Activated T-helper 1 cell treated with anti-CD3 and anti-CD28 coated beads, Interleukin-12 subunit alpha, Interleukin-12 subunit beta, Interleukin-2, Interleukin-4 antibody, amounts not matched to agents 30 ng/mL and 10 ng/mL and 1 ng/mL, durations not matched to agents 14 hours and 24 hours and 36 hours (primary cell): ENCODE data around the gene DBNDD1. TPM values are rescaled to one million over a fixed set of nuclear protein-coding genes. Genes with fewer than 3 reads are reported as not detected.

Source experiments
- DNase-seq: peaks from one replicate; pipeline ENCODE4 v3.0.0; 2021; ENCODE audit warnings: low spot score
- H3K27ac Mint-ChIP-seq: one replicate; pipeline ENCODE4 v1.8.0; 2021; ENCODE audit warnings: mild to moderate bottlenecking, mixed read lengths
- H3K27me3 Mint-ChIP-seq: one replicate; pipeline ENCODE4 v1.8.0; 2022; ENCODE audit warnings: mild to moderate bottlenecking, moderate library complexity, mixed read lengths; ENCODE audit not compliant: insufficient read depth
- H3K36me3 Mint-ChIP-seq: one replicate; pipeline ENCODE4 v1.8.0; 2021; ENCODE audit warnings: low read depth, mixed read lengths
- H3K4me1 Mint-ChIP-seq: one replicate; pipeline ENCODE4 v1.8.0; 2021; ENCODE audit warnings: low read depth, mixed read lengths
- H3K4me3 Mint-ChIP-seq: one replicate; pipeline ENCODE4 v1.8.0; 2021; ENCODE audit warnings: mild to moderate bottlenecking, moderate library complexity, mixed read lengths
- H3K9me3 Mint-ChIP-seq: one replicate; pipeline ENCODE4 v1.8.0; 2021; ENCODE audit warnings: mixed read lengths
- intact Hi-C: fragments of 100-400 bp; cut with micrococcal nuclease; formaldehyde crosslinking; loops from one replicate; pipeline ENCODE4 v1.15.1; 2024
- total RNA-seq: library from RNA; stranded (reverse); gene quantifications from 2 replicates; pipeline ENCODE4 v1.2.3, GENCODE V29; 2022

The DBNDD1 gene
- total RNA-seq, 1 donor from 2014 or later: 0.18 TPM

DNA sequence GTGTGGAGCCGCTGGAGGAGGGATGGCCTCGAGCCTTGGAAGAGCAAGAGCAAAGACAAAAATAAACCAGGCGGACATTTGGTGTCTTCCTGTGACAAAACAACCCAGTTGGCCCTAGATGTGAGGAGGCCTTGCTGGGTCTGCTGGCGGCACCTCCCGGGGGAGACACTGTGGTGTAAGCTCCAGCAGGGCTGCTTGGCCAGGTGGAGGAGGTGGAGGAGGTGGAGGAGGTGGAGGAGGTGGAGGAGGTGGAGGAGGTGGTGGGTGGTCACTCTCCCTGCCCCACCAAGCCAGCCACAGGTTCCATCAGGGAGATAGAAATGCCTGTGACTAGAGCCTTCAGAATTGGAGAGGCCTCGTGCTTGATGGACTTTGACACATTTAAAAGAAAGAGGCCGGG, 32.1 kb downstream of the DBNDD1 start:
- DNase-seq: no peak
- intact Hi-C loops: no loop called here
- H3K27ac Mint-ChIP-seq: peak overlapping the region; percentile 27
- H3K27me3 Mint-ChIP-seq: no peaks in the 10 kb centered on the region
- no peaks in the 10 kb centered on the region for H3K9me3 Mint-ChIP-seq
- peaks cover 48% of the 10 kb centered on the region for H3K36me3 Mint-ChIP-seq
- no peak overlapping the region for H3K4me3 Mint-ChIP-seq
- H3K4me1 Mint-ChIP-seq: no peaks in the 10 kb centered on the region

DNA sequence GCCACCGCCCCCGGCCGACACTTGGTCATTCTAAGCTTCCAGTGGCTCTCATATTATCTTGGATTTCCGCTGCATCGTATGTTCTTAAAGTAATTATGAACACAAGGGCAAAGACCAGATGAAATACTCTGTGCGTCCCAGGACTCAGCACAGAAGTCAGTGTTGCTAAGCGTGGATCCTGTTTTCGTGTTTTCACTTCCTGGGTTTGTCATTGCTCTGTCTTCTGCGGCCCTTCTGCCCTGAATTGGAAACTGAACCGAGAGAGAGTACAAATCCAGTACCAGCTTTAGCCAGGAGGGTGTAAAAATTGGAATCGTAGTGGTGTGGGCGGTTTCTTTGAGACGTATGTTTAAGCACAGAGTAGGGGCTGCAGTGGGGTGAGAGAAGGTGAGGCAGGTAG, 32.7 kb downstream of the DBNDD1 start:
- Mint-ChIP-seq H3K27me3 (no peaks in the 10 kb centered on the region), H3K27ac (peak overlapping the region; percentile 27), H3K36me3 (peaks cover 46% of the 10 kb centered on the region), H3K9me3 (no peaks in the 10 kb centered on the region), H3K4me1 (no peaks in the 10 kb centered on the region), H3K4me3 (no peak overlapping the region)
- intact Hi-C loops: no loop called here
- DNase-seq: no peak

DNA sequence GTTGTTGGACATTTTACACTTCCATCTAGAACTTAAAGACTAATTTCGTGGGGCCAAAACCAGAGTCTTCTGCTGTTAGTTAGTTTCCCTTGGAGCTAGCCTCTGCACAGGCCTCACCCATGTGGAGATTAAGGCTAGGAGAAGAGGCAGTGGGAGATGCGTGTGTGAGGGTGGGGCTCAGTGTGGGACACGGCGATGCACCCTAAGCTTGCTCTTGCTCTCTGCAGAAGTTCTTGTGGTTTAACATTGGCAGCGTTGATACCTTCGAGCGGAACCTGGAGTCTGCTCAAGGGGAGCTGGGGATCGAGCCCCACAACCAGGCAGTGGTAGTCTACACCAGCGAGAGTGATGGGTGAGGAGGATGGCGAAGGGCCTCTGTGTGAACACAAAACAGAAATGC, 34.0 kb downstream of the DBNDD1 start:
- Mint-ChIP-seq H3K36me3 (peaks cover 41% of the 10 kb centered on the region), H3K27ac (no peak overlapping the region), H3K4me1 (no peaks in the 10 kb centered on the region), H3K9me3 (no peaks in the 10 kb centered on the region), H3K27me3 (no peaks in the 10 kb centered on the region), H3K4me3 (no peak overlapping the region)
- DNase-seq: no peak
- intact Hi-C loops: no loop called here

DNA sequence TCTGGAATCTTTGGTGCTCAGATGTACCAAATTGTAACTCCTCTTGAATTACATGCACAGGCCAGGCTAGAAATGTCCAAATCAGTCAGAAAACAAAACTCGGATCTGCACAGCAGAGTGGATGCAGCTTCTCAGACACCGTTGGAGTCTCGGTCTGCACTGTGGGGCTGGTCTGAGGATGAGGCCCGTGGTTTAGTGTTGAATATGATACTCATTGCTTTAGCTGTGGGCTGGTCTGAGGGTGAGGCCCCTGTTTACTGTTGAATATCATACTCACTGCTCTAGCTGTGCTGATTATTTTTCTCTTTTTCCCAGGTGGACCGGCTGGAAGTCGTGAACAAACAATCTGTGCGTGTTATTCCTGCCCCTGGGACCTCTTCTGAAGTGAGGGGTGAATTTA, 35.0 kb downstream of the DBNDD1 start:
- peaks cover 46% of the 10 kb centered on the region for H3K36me3 Mint-ChIP-seq
- H3K27ac Mint-ChIP-seq: no peak overlapping the region
- no peaks in the 10 kb centered on the region for H3K27me3 Mint-ChIP-seq
- no peaks in the 10 kb centered on the region for H3K9me3 Mint-ChIP-seq
- DNase-seq: no peak
- no peaks in the 10 kb centered on the region for H3K4me1 Mint-ChIP-seq
- no peak overlapping the region for H3K4me3 Mint-ChIP-seq
- intact Hi-C loops: no loop called here

- no peak for DNase-seq
- no peaks in the 10 kb centered on the region for H3K27me3 Mint-ChIP-seq
- intact Hi-C loops: no loop called here
Measured at GRCh38 chr16:89983536-89983935, 35.7 kb downstream of the DBNDD1 start.

DNA sequence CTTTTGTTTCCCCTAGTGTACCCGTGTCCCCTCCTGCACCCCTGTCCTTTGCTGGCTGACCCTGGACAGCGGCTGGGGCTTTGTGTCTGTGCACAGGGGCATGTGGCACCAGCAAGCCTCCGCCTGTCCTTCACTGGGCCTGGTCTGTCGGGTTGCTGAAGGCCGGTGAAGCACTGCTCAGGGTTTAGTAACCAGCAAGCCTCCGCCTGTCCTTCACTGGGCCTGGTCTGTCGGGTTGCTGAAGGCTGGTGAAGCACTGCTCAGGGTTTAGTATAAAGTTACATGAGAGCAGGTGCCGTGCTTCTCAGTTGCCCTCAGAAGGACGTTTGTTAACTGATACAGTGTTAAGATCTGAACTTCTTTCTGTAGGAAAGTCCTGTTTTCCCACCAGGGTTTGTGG, 36.9 kb downstream of the DBNDD1 start:
- Mint-ChIP-seq H3K9me3 (no peaks in the 10 kb centered on the region), H3K27ac (no peak overlapping the region), H3K36me3 (peaks cover 45% of the 10 kb centered on the region), H3K4me3 (no peak overlapping the region), H3K4me1 (no peaks in the 10 kb centered on the region), H3K27me3 (no peaks in the 10 kb centered on the region)
- no peak for DNase-seq
- intact Hi-C loops: no loop called here

More at GRCh38 chr16:89983536-89983935, 35.7 kb downstream of the DBNDD1 start:
- peaks cover 47% of the 10 kb centered on the region for H3K36me3 Mint-ChIP-seq
- H3K9me3 Mint-ChIP-seq: no peaks in the 10 kb centered on the region
- H3K27ac Mint-ChIP-seq: no peak overlapping the region
- H3K4me3 Mint-ChIP-seq: no peak overlapping the region
- no peaks in the 10 kb centered on the region for H3K4me1 Mint-ChIP-seq

- peak overlapping the region; percentile 40 for H3K27ac Mint-ChIP-seq
- DNase-seq: no peak
- no peaks in the 10 kb centered on the region for H3K9me3 Mint-ChIP-seq
- H3K4me1 Mint-ChIP-seq: no peaks in the 10 kb centered on the region
- no peak overlapping the region for H3K4me3 Mint-ChIP-seq
- no peaks in the 10 kb centered on the region for H3K27me3 Mint-ChIP-seq
- intact Hi-C loops: no loop called here
- peaks cover 37% of the 10 kb centered on the region for H3K36me3 Mint-ChIP-seq
Measured at GRCh38 chr16:89981414-89981813, 37.8 kb downstream of the DBNDD1 start.

DNA sequence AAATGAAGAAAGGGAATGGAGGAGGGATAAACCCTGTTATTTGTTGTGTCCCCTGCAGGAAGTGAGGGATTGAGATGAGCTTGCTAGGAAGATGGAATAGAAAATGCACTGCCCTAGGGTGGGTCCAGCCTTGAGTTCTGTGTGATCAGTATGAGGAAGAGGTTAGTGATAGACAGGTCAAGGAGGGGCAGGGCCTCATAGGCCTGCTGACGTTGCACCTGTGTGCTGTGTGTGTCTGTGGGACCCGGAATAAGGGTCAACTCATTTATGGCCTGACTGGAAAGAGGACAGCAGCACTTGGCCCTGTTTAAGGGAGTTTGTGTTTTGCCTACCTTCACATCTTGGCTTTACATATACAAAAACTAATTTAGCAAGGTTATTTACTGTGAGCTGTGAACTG, 44.4 kb downstream of the DBNDD1 start:
- no peak overlapping the region for H3K27ac Mint-ChIP-seq
- H3K36me3 Mint-ChIP-seq: peaks cover 17% of the 10 kb centered on the region
- H3K27me3 Mint-ChIP-seq: peaks cover 2% of the 10 kb centered on the region
- H3K4me3 Mint-ChIP-seq: peak overlapping the region; percentile 13
- intact Hi-C loops: no loop called here
- H3K4me1 Mint-ChIP-seq: peaks cover 29% of the 10 kb centered on the region
- H3K9me3 Mint-ChIP-seq: peaks cover 5% of the 10 kb centered on the region
- DNase-seq: no peak

- Mint-ChIP-seq H3K4me1 (peaks cover 29% of the 10 kb centered on the region), H3K36me3 (peaks cover 14% of the 10 kb centered on the region), H3K9me3 (peaks cover 5% of the 10 kb centered on the region), H3K27ac (peak overlapping the region; percentile 12), H3K4me3 (peak overlapping the region; percentile 99), H3K27me3 (peaks cover 2% of the 10 kb centered on the region)
- intact Hi-C loops: loop anchor here (2.0 kb wide), 1 partner anchor 23 kb away; no protein-coding TSS in a partner anchor
- DNase-seq: no peak
Measured at GRCh38 chr16:89973654-89974335, 45.5 kb downstream of the DBNDD1 start.

DNA sequence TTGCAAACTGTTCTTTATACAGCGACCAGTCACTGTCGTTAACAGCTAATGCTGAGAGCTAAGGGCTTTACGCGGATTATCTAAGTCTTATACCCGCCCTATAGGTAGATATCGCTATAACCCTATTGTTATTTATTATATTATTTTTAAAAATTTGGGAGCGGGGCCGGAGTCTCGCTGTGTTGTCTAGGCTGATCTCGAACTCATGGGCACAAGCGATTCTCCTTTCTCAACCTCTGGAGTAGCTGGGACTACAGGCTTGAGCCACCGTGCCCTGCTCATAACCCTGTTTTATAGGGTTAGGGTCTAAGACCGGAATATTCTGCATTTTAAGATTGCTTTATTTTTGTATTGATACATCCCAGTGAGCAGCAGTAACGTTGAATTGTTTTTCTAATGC, 46.0 kb downstream of the DBNDD1 start:
- Mint-ChIP-seq H3K4me1 (peaks cover 29% of the 10 kb centered on the region), H3K9me3 (peaks cover 5% of the 10 kb centered on the region), H3K27me3 (peaks cover 2% of the 10 kb centered on the region), H3K27ac (peak overlapping the region; percentile 94), H3K4me3 (peak overlapping the region; percentile 99), H3K36me3 (peaks cover 14% of the 10 kb centered on the region)
- DNase-seq: no peak
- intact Hi-C loops: loop anchor here (2.0 kb wide), 1 partner anchor 22 kb away; no protein-coding TSS in a partner anchor

GRCh38 chr16:89972244-89973234, 46.7 kb downstream of the DBNDD1 start:
- H3K4me1 Mint-ChIP-seq: peaks cover 29% of the 10 kb centered on the region
- H3K27ac Mint-ChIP-seq: peak overlapping the region; percentile 94
- peaks cover 14% of the 10 kb centered on the region for H3K36me3 Mint-ChIP-seq
- intact Hi-C loops: loop anchor here (1.0 to 2.0 kb wide), 3 partner anchors 22 to 105 kb away; partner anchors contain the start of genes PRDM7 and TCF25
- peak; percentile 92 for DNase-seq
- H3K27me3 Mint-ChIP-seq: peaks cover 2% of the 10 kb centered on the region
- H3K9me3 Mint-ChIP-seq: peaks cover 5% of the 10 kb centered on the region
- H3K4me3 Mint-ChIP-seq: peak overlapping the region; percentile 99

- peak overlapping the region; percentile 83 for H3K27ac Mint-ChIP-seq
- H3K4me1 Mint-ChIP-seq: peaks cover 29% of the 10 kb centered on the region
- peaks cover 14% of the 10 kb centered on the region for H3K36me3 Mint-ChIP-seq
- H3K9me3 Mint-ChIP-seq: peaks cover 5% of the 10 kb centered on the region
- DNase-seq: no peak
- intact Hi-C loops: loop anchor here (1.0 to 2.0 kb wide), 4 partner anchors 21 to 249 kb away; partner anchors contain the start of genes PRDM7 and TCF25
- peaks cover 2% of the 10 kb centered on the region for H3K27me3 Mint-ChIP-seq
- peak overlapping the region; percentile 99 for H3K4me3 Mint-ChIP-seq
Measured at GRCh38 chr16:89971495-89972243, 47.6 kb downstream of the DBNDD1 start.
